Measurements from ENCODE around the gene RBMS3.
"Not testable (repeated sequence)": the region's sequence is repeated elsewhere in the genome, so short reads cannot be mapped to it uniquely, and the experiment has no call there.

Gene RBMS3

GRCh38 chr3:29468187-29468586, 187.3 kb downstream of the RBMS3 start:
- no peaks in the 10 kb centered on the region for H3K4me1 ChIP-seq (ENCODE audit: control insufficient read depth in 1 of 2, insufficient read depth in 2 of 2, low read length in 2 of 2)
- H3K27ac ChIP-seq (ENCODE audit: low read depth, low read length): no peak overlapping the region
- H3K9me3 ChIP-seq (ENCODE audit: control insufficient read depth in 1 of 2, low read length in 2 of 2): no peaks in the 10 kb centered on the region
- H3K9ac ChIP-seq (ENCODE audit: low read depth in 1 of 2, low read length in 2 of 2): no peak overlapping the region
- no peaks in the 10 kb centered on the region for H3K27me3 ChIP-seq (ENCODE audit: control insufficient read depth in 1 of 2, insufficient read depth in 2 of 2, low read length in 2 of 2)
- H3K4me3 ChIP-seq (ENCODE audit: low read depth in 1 of 2, low read length in 2 of 2): no peak overlapping the region
- no peaks in the 10 kb centered on the region for H3K36me3 ChIP-seq (ENCODE audit: control insufficient read depth in 1 of 2, insufficient read depth in 2 of 2, low read length in 2 of 2)

DNA sequence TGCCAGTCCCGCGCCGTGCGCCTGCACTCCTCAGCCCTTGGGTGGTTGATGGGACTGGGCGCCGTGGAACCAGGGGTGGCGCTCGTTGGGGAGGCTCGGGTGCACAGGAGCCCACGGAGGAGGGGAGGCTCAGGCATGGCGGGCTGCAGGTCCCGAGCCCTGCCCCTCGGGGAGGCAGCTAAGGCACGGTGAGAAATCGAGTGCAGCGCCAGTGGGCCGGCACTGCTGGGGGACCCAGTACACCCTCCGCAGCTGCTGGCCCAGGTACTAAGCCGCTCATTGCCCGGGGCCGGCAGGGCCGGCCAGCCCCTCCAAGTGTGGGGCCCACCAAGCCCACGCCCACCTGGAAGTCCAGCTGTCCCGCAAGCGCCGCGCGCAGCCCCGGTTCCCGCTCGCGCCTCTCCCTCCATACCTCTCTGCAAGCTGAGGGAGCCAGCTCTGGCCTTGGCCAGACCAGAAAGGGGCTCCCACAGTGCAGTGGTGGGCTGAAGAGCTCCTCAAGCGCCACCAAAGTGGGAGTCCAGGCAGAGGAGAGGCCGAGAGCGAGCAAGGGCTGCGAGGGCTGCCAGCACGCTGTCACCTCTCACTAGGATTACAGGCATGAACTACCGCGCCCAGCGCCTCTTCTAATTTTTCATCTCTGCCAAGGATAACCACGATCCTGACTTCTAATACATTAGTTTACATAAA, 192.8 kb downstream of the RBMS3 start:
- not testable (repeated sequence) for H3K4me3 ChIP-seq (ENCODE audit: low read depth in 1 of 2, low read length in 2 of 2); H3K27me3 ChIP-seq (ENCODE audit: control insufficient read depth in 1 of 2, insufficient read depth in 2 of 2, low read length in 2 of 2); H3K36me3 ChIP-seq (ENCODE audit: control insufficient read depth in 1 of 2, insufficient read depth in 2 of 2, low read length in 2 of 2); H3K27ac ChIP-seq (ENCODE audit: low read depth, low read length); H3K9me3 ChIP-seq (ENCODE audit: control insufficient read depth in 1 of 2, low read length in 2 of 2); H3K9ac ChIP-seq (ENCODE audit: low read depth in 1 of 2, low read length in 2 of 2); H3K4me1 ChIP-seq (ENCODE audit: control insufficient read depth in 1 of 2, insufficient read depth in 2 of 2, low read length in 2 of 2)

DNA sequence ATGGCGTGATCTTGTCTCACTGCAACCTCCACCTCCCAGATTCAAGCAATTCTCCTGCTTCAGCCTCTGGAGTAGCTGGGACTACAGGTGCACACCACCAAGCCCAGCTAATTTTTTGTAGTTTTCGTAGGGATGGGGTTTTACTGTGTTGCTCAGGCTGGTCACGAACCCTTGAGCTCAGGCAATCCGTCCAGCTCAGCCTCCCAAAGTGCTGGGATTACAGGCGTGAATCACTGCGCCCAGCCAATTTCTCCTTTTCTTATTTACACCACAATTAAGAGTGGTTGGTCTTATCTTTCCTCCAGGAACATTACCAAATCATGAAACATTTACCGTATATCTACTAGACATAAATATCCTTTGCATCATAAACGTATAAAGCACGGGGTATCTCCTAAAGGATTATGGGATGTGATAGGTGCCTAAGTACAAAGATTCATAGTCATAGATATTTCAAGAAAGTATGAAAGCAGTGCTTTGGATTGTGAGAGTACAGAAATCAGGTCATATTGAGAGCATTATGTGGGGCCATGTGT, 194.5 kb downstream of the RBMS3 start:
- Histone ChIP-seq H3K27me3 (ENCODE audit: control insufficient read depth in 1 of 2, insufficient read depth in 2 of 2, low read length in 2 of 2) (no peaks in the 10 kb centered on the region), H3K4me1 (ENCODE audit: control insufficient read depth in 1 of 2, insufficient read depth in 2 of 2, low read length in 2 of 2) (no peaks in the 10 kb centered on the region), H3K27ac (ENCODE audit: low read depth, low read length) (no peak overlapping the region), H3K4me3 (ENCODE audit: low read depth in 1 of 2, low read length in 2 of 2) (no peak overlapping the region), H3K9ac (ENCODE audit: low read depth in 1 of 2, low read length in 2 of 2) (no peak overlapping the region), H3K9me3 (ENCODE audit: control insufficient read depth in 1 of 2, low read length in 2 of 2) (no peaks in the 10 kb centered on the region), H3K36me3 (ENCODE audit: control insufficient read depth in 1 of 2, insufficient read depth in 2 of 2, low read length in 2 of 2) (no peaks in the 10 kb centered on the region)

- Histone ChIP-seq H3K27me3 (ENCODE audit: control insufficient read depth in 1 of 2, insufficient read depth in 2 of 2, low read length in 2 of 2) (no peaks in the 10 kb centered on the region), H3K27ac (ENCODE audit: low read depth, low read length) (no peak overlapping the region)
Measured at GRCh38 chr3:29475854-29476253, 195.0 kb downstream of the RBMS3 start.

DNA sequence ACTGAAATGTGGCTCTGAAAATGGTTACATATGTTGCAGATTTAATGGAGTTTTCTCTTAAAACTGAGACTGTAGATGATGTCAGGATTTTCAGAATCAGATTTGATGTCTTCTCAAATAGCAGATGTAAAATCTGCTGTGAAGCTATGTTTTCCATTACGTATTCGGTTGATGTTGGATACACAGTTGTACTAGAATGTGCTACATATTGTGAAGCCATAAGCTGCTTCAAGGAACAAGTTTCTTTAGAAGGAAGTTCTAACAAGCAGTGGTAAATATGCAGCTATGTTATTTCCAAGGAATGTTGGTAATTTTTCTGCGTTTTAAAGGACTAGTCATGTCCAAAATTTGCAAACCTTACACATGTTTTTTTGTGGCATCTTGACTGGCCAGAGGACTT, 197.7 kb downstream of the RBMS3 start:
- Histone ChIP-seq H3K9me3 (ENCODE audit: control insufficient read depth in 1 of 2, low read length in 2 of 2) (no peaks in the 10 kb centered on the region), H3K4me3 (ENCODE audit: low read depth in 1 of 2, low read length in 2 of 2) (no peak overlapping the region)

More at GRCh38 chr3:29475854-29476253, 195.0 kb downstream of the RBMS3 start:
- Histone ChIP-seq H3K9me3 (ENCODE audit: control insufficient read depth in 1 of 2, low read length in 2 of 2) (no peaks in the 10 kb centered on the region), H3K9ac (ENCODE audit: low read depth in 1 of 2, low read length in 2 of 2) (no peak overlapping the region), H3K36me3 (ENCODE audit: control insufficient read depth in 1 of 2, insufficient read depth in 2 of 2, low read length in 2 of 2) (no peaks in the 10 kb centered on the region), H3K4me3 (ENCODE audit: low read depth in 1 of 2, low read length in 2 of 2) (no peak overlapping the region), H3K4me1 (ENCODE audit: control insufficient read depth in 1 of 2, insufficient read depth in 2 of 2, low read length in 2 of 2) (no peaks in the 10 kb centered on the region)

DNA sequence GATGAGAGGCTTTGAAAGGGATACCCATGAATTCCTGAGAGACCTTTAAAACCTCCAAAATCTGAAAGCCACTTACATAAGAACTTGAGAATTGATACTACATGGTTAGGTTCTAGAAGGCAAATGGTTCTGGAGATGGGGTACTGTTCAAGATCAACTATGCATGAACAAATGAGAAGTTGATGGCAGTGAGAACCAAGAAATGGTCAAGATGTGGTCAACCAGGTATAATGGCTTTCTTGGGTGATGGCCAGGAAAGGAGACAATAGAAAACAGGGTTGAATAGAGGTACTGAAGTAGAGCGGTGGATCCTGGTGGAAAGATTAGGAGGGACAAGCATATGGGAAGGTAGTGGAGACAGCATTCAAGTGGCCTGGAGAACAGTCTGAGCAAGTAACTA, 200.4 kb downstream of the RBMS3 start:
- Histone ChIP-seq H3K9ac (ENCODE audit: low read depth in 1 of 2, low read length in 2 of 2) (no peak overlapping the region), H3K27me3 (ENCODE audit: control insufficient read depth in 1 of 2, insufficient read depth in 2 of 2, low read length in 2 of 2) (no peaks in the 10 kb centered on the region), H3K9me3 (ENCODE audit: control insufficient read depth in 1 of 2, low read length in 2 of 2) (no peaks in the 10 kb centered on the region), H3K36me3 (ENCODE audit: control insufficient read depth in 1 of 2, insufficient read depth in 2 of 2, low read length in 2 of 2) (no peaks in the 10 kb centered on the region), H3K4me3 (ENCODE audit: low read depth in 1 of 2, low read length in 2 of 2) (no peak overlapping the region), H3K27ac (ENCODE audit: low read depth, low read length) (no peak overlapping the region), H3K4me1 (ENCODE audit: control insufficient read depth in 1 of 2, insufficient read depth in 2 of 2, low read length in 2 of 2) (no peaks in the 10 kb centered on the region)

More for the DNA sequence above, 197.7 kb downstream of the RBMS3 start:
- H3K27me3 ChIP-seq (ENCODE audit: control insufficient read depth in 1 of 2, insufficient read depth in 2 of 2, low read length in 2 of 2): no peaks in the 10 kb centered on the region
- no peak overlapping the region for H3K9ac ChIP-seq (ENCODE audit: low read depth in 1 of 2, low read length in 2 of 2)
- H3K4me1 ChIP-seq (ENCODE audit: control insufficient read depth in 1 of 2, insufficient read depth in 2 of 2, low read length in 2 of 2): no peaks in the 10 kb centered on the region
- H3K36me3 ChIP-seq (ENCODE audit: control insufficient read depth in 1 of 2, insufficient read depth in 2 of 2, low read length in 2 of 2): no peaks in the 10 kb centered on the region
- no peak overlapping the region for H3K27ac ChIP-seq (ENCODE audit: low read depth, low read length)

DNA sequence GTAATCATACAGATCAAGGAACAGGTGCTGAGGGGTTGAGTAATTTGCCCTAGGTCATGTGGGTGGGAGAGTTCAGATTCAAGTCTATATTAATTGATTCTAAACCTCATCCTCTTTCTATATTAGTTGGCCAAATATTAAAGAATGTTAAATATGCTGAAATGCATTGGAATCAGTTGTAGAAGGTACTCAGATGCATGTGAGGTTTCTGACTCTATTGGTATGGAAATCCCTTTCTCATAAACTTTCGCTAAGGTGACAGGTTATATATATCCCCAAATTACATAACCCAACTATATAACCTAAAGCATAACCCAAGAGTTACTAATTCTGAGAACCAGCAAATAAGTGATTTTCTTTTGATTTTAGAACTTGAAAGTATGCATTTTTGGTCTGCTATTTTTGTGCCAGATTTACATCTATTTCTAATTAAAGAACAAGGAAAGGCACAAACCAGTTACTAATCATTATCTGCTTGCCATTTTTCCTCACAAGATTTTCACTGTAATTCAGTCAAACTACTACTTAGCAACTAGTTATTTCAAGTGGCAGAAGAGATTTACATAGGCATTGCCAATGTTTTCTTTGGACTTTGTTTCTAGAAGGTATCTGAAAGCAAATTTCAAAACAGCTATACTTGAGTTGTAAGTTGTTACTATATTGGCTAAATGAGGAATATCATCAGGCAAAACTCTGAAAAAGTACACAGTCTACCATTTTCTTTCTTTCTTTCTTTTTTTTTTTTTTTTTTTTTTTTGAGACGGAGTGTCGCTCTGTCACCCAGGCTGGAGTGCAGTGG, 201.3 kb downstream of the RBMS3 start:
- H3K4me3 ChIP-seq (ENCODE audit: low read depth in 1 of 2, low read length in 2 of 2): no peak overlapping the region
- H3K36me3 ChIP-seq (ENCODE audit: control insufficient read depth in 1 of 2, insufficient read depth in 2 of 2, low read length in 2 of 2): no peaks in the 10 kb centered on the region
- no peaks in the 10 kb centered on the region for H3K4me1 ChIP-seq (ENCODE audit: control insufficient read depth in 1 of 2, insufficient read depth in 2 of 2, low read length in 2 of 2)

GRCh38 chr3:29484633-29485032, 203.8 kb downstream of the RBMS3 start:
- no peaks in the 10 kb centered on the region for H3K36me3 ChIP-seq (ENCODE audit: control insufficient read depth in 1 of 2, insufficient read depth in 2 of 2, low read length in 2 of 2)
- H3K9me3 ChIP-seq (ENCODE audit: control insufficient read depth in 1 of 2, low read length in 2 of 2): no peaks in the 10 kb centered on the region
- H3K4me1 ChIP-seq (ENCODE audit: control insufficient read depth in 1 of 2, insufficient read depth in 2 of 2, low read length in 2 of 2): no peaks in the 10 kb centered on the region
- H3K27ac ChIP-seq (ENCODE audit: low read depth, low read length): no peak overlapping the region
- no peak overlapping the region for H3K9ac ChIP-seq (ENCODE audit: low read depth in 1 of 2, low read length in 2 of 2)
- no peak overlapping the region for H3K4me3 ChIP-seq (ENCODE audit: low read depth in 1 of 2, low read length in 2 of 2)
- no peaks in the 10 kb centered on the region for H3K27me3 ChIP-seq (ENCODE audit: control insufficient read depth in 1 of 2, insufficient read depth in 2 of 2, low read length in 2 of 2)

More for the DNA sequence above, 201.3 kb downstream of the RBMS3 start:
- Histone ChIP-seq H3K9ac (ENCODE audit: low read depth in 1 of 2, low read length in 2 of 2) (no peak overlapping the region), H3K9me3 (ENCODE audit: control insufficient read depth in 1 of 2, low read length in 2 of 2) (no peaks in the 10 kb centered on the region), H3K27me3 (ENCODE audit: control insufficient read depth in 1 of 2, insufficient read depth in 2 of 2, low read length in 2 of 2) (no peaks in the 10 kb centered on the region), H3K27ac (ENCODE audit: low read depth, low read length) (no peak overlapping the region)

GRCh38 chr3:29486096-29486495, 205.2 kb downstream of the RBMS3 start:
- H3K27me3 ChIP-seq (ENCODE audit: control insufficient read depth in 1 of 2, insufficient read depth in 2 of 2, low read length in 2 of 2): no peaks in the 10 kb centered on the region
- no peaks in the 10 kb centered on the region for H3K9me3 ChIP-seq (ENCODE audit: control insufficient read depth in 1 of 2, low read length in 2 of 2)
- no peak overlapping the region for H3K4me3 ChIP-seq (ENCODE audit: low read depth in 1 of 2, low read length in 2 of 2)
- H3K36me3 ChIP-seq (ENCODE audit: control insufficient read depth in 1 of 2, insufficient read depth in 2 of 2, low read length in 2 of 2): no peaks in the 10 kb centered on the region
- no peak overlapping the region for H3K27ac ChIP-seq (ENCODE audit: low read depth, low read length)
- no peaks in the 10 kb centered on the region for H3K4me1 ChIP-seq (ENCODE audit: control insufficient read depth in 1 of 2, insufficient read depth in 2 of 2, low read length in 2 of 2)
- H3K9ac ChIP-seq (ENCODE audit: low read depth in 1 of 2, low read length in 2 of 2): no peak overlapping the region

- no peak overlapping the region for H3K27ac ChIP-seq (ENCODE audit: low read depth, low read length)
- no peaks in the 10 kb centered on the region for H3K9me3 ChIP-seq (ENCODE audit: control insufficient read depth in 1 of 2, low read length in 2 of 2)
- no peaks in the 10 kb centered on the region for H3K27me3 ChIP-seq (ENCODE audit: control insufficient read depth in 1 of 2, insufficient read depth in 2 of 2, low read length in 2 of 2)
- H3K9ac ChIP-seq (ENCODE audit: low read depth in 1 of 2, low read length in 2 of 2): no peak overlapping the region
- no peak overlapping the region for H3K4me3 ChIP-seq (ENCODE audit: low read depth in 1 of 2, low read length in 2 of 2)
- no peaks in the 10 kb centered on the region for H3K4me1 ChIP-seq (ENCODE audit: control insufficient read depth in 1 of 2, insufficient read depth in 2 of 2, low read length in 2 of 2)
- H3K36me3 ChIP-seq (ENCODE audit: control insufficient read depth in 1 of 2, insufficient read depth in 2 of 2, low read length in 2 of 2): no peaks in the 10 kb centered on the region
Measured at GRCh38 chr3:29486917-29487316, 206.0 kb downstream of the RBMS3 start.
